GDM1 (cell line): ENCODE data around the gene WNT3A.

ENCODE experiments used
- DNase-seq: peaks from one replicate; lab custom pipeline; 2025; lab: John Stamatoyannopoulos, UW

Gene WNT3A

DNA sequence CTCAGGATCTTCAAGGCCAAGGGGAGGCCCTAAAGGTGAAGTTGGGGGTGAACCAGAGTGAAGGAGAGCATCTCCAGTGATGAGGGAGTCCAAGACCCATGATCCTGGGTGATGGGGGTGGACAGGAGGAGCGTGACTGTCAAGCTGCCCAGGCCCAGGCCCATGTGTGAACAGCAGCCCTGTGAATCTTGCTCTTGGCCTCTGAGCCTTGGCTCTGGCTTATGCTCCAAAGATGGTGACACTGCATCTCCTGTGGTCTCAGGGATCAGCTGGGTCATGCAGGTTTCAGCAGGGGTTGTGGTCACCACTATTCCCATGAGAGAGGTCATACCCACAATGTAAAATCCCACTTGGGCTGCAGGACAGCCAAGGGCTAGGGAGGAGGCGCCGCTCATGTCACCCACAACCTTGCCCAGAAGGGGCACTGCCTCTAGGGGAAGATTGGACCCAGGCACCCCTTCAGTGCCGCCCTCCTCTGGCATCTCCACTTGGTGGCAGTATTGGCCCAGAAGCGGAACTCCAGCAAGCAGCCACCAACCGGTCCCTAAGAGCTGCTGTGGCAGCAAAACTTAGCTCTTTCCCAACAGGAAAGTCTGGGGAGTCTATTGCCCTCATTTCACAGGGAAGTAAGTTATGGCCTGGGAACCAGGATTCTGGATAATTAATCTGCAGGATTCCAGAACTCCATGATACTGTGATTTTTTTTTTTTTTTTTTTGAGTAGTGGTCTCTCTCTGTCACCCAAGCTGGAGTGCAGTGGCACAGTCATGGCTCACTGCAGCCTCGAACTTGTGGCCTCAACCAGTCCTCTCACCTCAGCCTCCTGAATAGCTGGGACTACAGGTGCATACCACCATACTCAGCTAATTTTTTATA lies 7.5 kb upstream of the WNT3A start:
- DNase-seq: peak; percentile 70

DNA sequence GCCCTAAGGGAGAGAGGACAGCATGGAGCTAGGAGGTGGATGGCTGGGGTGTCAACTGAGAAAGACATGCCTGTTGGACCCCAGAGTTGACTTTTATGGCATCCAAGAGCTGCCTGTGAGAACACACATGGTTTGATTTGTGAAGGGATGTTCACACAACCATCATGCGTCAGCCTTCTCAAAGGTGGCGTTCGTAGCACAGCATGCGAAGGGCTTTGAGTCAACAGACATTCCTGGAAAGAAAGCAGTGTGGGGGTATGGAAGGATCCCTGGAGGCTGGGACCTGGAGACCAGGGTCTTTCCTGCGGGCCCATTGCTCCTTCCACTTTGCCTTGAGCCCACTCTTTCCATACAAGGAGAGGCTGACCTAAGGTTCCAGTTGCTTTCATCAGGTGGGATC lies 6.4 kb upstream of the WNT3A start:
- DNase-seq: no peak

DNA sequence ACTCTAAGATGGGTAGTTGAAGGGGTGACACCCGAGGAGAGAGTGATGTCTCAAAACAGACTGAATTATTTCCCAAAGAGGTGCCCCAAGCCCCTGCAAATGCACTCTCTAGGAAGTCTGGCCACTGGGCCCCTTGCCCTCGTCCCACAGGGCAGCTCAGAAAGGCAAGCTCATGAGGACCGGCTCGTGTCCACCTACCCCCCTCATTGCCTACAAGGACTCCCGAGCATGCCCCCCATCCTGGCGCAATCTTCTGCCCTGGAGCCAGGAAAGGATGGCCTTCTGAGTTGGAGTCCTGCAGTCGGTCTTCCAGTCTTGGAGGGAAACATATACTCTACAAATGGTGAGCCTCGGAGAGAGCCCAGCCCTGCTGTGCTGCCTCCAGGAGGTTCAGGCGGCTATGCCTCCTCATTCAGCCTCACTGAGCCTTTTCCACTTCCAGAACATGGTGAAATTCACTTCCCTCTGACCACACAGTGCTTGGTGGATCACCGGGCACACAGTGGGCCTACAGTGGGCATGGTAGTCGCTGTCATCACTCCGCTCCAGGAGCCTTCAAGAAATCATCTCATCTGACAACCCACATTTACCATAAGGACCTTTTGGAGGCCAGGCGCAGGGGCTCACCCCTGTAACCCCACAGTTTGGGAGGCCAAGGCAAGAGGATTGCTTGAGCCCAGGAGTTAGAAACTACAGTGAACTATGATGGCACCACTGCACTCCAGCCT lies 5.8 kb upstream of the WNT3A start:
- no peak for DNase-seq

DNA sequence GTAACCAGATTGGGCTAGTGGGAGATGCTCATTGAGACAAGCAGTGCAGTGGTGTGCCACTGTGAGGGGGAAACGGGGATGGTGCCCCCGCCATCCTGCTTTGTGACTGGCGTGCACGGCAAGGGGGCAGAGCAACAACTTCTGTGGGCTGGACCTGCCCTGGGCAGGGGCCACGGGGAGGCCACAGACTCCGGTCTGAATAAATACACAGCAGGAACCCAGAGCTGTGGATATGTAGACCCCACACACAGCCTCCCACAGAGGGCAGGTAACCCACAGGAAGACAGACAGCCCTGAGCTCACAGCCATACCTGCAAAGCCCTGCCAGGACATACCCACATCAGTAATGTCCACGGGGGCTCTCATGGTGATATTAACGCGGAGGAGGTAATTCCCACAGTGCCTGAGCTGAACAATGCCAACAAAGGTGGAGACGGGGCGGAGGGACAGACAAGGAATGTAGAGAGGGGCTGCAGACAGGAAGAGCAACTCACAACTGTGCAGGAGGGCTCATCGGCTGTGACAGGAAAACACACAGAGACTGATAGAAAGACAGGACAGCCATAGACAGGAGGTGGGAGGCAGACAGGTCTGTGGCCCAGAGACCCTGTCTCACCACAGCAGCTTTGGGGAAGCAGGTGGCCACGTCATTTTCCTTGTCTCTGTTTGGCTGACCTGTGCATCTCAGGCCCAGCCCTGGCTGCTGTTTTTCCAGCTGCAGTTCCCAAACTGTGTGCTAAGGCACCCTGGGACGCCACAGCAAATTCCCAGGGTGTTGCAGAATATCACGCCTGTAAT lies 4.9 kb upstream of the WNT3A start:
- no peak for DNase-seq

GRCh38 chr1:228002792-228003191 lies 4.0 kb upstream of the WNT3A start:
- DNase-seq: no peak

- DNase-seq: no peak
Measured at GRCh38 chr1:228003461-228004330, 3.1 kb upstream of the WNT3A start.

DNA sequence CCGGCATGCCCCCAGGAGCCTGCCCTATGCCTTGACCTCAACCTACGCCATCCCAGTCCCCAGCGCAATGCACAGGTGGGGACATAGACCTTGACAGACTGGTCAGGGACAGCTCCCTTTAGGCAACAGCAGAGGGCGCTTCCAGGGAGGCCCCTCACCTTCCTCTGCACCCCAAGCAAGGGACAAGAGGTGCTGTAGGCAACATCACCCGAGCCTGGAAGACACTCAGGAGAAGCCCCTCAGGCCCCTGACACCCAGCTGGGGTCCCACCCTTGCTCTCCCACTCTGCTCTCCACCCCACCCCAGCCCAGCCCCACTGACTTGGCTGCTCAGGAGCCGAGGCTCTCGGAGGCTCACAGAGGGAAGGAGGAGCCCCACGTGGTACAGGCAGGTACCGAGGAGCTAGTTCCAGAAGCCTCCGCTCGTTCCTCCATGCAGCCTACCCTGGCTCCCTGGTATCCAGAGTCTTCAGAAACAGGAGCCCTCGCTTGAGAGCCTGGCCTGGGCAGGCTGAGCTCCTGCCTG lies 2.4 kb upstream of the WNT3A start:
- DNase-seq: no peak

DNA sequence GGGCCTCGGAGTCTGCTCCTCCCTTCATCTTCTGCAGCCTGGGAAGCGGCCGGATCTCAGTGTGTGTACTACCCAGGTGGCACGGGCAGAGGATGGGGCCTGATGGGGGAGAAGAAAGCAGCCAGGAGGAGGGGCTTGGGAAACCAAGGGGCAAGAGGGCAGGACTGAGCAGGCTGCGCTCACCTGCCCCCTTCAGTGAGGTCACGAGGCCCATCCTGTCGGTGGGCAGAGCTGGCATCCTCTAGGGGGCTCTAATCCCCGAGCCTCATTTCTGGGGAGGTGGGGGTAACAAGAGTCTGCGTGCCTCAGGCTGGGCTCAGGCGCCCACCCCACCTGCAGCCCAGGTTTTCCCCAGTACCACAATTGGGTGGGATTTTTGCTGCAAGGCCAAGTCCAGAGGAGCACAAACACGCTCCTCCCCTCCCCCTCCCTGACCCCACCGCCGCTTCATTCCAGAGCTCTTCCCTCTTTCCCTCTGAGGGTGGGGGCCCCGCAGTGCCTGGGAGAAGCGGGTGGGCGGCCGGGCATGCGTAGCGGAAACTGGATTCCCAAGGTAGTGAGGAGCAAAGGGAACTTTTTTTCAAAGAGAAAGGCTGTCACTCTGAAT lies 1.8 kb upstream of the WNT3A start:
- DNase-seq: no peak

GRCh38 chr1:228005511-228006033 lies 1.2 kb upstream of the WNT3A start:
- no peak for DNase-seq

- no peak for DNase-seq
Measured at GRCh38 chr1:228006034-228006785, 588 bp upstream of the WNT3A start.

- no peak for DNase-seq
Measured at GRCh38 chr1:228007049-228007800, 427 bp downstream of the WNT3A start.

DNA sequence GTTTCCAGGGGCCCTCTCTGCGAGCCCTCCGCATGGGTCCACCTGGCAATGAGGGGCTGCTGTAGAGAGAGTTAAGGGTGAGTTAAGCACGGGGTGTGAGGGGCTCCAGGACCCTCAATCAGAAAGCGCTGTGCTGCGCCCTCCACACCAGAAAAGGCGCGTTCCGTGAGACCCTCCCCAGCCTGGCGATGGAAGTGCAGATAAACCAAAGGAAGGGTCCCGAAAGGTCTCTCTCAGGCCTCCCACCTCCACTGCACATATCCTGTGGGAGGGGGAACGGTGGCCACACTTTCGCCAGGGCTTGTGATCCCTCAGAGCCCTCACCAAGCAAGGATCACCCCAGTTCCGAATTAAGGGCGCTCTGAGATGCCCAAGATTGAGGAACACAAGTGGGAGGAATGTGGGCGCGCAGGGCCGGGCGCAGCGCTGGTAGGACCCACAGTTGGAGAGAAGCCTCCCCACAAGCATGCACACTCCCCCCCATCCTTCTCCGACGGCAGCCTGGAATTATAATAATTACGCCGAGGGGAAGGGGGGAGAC lies 1.1 kb downstream of the WNT3A start:
- no peak for DNase-seq

DNA sequence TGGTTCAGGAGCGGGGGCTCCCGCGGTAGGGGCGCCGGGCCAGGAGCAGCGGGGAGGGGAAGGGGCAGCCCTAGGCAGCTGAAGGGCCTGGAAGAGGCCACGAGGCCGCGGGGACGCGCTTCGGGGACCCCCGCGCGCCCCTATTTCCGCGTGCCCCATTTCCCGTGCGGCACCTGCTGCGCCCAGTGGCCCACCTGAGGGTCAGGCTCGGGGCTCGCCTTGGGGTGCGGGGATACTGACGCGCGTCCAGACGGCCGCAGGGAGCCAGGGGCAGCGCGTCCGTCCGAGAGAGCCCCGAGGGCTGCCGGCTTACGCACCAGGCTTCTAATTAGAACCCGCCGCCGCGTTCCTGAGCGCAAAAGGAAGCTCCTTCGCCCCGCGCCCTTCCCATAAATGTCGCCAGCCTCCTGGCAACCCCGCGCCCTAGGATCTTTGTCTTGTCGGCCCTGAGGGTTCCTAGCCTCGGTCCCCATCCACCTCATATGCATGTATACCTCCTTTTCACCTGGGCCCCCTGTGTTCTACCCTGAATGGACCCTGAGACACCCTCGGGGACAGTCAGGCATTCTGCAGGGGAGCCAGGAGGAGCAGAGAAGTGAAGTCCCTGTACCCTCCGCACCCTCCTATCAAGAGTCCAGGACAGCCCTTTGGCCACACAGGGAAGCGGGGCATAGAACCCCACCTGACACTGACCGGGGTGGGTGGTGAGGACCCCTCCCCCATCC lies 1.8 kb downstream of the WNT3A start:
- no peak for DNase-seq

- DNase-seq: no peak
Measured at GRCh38 chr1:228009116-228009827, 2.5 kb downstream of the WNT3A start.

GRCh38 chr1:228009828-228010775 lies 3.3 kb downstream of the WNT3A start:
- no peak for DNase-seq

DNA sequence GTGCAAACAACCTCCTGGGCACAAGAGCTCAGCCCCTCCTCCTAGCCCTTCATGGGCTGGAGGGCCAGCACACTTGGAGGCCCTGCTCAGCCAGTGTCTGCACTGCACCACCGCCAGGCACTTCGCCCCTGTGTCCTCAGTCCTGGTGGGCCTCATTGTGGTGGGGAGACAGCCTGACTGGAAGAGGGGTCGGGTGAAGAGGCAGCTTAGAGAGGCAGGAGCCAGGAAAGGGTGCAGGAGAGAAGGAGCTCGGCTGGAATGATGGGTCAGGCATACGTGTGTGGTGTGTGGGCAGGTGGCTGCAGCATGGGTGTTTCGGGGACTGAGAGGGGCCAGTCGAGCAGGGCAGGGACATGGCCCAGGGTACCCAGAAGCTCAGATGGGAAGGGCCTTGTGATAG lies 4.1 kb downstream of the WNT3A start:
- DNase-seq: no peak
